CD4-positive, alpha-beta T cell treated with Interleukin-4 for 4 hours (primary cell): Measurements from ENCODE around the gene PUS3.

Experiments used
- DNase-seq: peaks from one replicate; pipeline ENCODE4 v3.0.0-alpha.2; 2020

Gene PUS3

DNA sequence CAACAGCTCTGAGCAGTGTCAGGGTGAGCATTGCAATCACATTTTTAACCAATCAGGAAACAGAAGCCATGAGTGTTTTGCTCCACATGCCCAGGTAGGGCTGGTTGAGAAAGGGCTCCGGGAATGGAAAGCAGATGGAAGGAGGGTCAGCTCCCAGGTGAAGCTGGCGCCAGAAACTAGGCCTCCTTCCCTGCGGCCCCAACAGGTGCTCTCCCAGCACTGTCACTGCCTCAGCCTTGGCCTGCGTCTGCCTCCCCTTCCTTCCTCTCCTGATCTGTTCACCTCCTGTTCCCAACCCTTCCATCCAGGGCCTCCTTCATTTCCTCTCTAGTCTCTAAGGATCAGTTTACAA is 38.2 kb upstream of the PUS3 start:
- DNase-seq, result no peak

DNA sequence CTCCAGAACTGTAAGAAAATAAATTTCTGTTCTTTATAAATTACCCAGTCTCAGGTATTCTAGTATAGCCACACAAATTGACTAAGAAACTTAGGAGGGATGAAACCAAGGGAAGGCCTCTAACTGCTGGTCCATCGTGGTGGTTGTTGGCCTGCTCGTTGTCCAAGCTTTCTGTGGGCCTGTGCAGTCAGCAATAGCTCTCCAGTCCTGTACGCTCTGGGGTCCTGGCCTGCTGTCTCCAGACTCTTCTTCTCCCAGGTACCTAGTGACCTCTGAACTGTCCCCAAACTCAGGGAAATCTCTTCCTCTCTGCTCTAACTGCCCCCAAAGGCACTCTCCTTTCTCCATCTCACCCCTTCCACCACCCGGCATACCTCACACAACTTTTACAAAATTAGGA is 37.1 kb upstream of the PUS3 start:
- no peak for DNase-seq

DNA sequence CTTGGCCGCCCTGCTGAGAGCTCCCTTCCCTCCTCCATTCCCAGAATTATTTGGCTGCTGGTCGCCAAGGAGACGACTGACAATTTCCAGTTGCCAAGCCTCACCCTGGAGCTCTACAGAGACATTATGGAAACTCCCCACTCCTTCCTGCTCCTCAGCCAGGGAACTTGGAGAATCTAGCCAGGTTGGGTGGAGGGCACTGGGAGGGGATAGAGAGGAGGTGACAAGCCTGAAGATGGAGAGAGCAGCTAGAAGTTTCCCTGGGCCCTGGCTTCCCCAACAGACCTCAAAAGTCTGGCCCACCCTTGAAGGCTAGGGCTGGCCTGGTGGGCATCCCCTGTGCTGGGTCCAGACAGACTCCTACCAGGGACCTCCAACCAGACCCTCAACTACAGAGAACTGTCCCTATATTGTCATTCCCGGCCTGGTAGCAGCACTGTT is 36.1 kb upstream of the PUS3 start:
- DNase-seq, result no peak

DNA sequence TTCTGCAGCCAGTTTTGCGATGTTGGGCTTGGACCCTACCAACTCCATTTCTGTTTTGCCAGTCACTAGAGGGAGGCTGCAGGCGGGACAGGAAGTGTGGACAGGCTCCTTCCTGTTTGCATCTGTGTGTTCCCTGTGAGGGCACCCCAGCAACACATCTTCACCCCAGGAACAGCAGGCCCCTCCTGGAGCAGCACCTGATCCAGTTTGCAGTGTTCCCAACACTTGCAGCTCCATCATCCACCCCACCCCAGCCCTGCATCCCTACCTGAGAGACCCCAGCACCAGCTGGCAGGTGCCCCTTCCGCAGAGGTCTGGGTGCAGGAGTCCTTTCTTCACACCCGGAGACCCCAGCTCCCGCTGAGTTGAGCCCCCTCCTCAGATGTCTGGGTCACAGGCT is 35.4 kb upstream of the PUS3 start:
- DNase-seq, result no peak

DNA sequence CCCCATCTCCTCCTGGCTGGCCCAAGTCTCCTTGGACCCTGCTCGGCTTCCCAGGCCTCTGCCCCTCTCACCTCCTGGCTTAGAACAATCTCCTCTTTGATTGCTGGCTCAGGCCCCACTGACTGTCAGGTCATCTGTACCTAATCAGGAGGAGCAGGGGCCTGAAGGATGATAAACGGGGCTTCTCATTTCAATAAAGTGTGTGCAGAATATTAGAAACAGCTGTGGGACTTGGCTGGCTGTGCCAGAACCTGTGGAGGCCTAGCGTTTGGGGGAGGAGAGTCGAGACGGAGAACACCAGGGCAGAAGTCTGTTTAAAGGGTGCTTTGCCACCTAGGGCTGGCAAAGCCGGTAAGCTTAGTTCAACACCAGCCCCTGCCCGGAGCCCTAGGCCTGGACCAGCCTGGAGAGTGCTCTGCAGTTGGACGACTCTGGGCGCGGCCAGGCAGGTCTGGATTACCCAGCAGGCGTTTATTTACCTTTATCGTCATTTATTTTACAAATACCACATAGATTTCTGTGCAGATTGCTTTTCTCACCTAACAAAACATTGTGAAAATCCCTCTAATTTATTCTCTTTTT is 32.7 kb upstream of the PUS3 start:
- no peak for DNase-seq

DNA sequence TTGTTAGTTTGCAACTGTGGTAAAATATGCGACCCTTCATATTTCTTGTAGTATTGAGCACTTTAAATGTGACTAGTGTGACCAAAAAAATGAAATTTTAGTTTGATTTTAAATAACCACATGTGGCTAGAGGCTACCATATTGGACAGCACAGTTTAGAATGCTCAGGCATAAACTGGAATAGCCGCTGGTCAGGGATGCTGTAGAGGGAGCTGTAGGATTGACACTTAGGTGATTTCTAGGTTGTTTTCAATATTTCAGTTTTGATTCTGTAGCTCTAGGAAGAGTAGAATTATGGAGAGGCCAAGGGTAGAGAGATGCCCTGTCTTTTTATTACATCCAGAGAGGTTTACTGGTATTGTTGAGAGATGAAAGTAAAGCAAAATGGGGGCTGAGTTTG is 32.0 kb upstream of the PUS3 start:
- no peak for DNase-seq

DNA sequence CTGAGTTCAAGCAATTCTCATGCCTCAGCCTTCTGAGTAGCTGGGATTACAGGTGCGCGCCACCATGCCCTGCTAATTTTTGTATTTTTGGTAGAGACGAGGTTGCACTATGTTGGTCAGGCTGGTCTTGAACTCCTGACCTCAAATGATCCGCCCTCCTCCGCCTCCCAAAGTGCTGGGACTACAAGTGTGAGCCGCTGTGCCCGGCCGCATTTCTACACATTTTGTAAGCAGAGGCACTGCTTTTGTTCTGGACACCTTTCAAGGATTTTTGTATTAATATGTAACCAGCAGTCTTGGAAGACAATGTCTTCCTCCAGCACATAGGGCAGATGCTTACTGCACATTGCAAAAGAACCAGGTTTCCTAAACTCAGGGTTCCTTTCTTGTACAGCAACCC is 31.5 kb upstream of the PUS3 start:
- no peak for DNase-seq

DNA sequence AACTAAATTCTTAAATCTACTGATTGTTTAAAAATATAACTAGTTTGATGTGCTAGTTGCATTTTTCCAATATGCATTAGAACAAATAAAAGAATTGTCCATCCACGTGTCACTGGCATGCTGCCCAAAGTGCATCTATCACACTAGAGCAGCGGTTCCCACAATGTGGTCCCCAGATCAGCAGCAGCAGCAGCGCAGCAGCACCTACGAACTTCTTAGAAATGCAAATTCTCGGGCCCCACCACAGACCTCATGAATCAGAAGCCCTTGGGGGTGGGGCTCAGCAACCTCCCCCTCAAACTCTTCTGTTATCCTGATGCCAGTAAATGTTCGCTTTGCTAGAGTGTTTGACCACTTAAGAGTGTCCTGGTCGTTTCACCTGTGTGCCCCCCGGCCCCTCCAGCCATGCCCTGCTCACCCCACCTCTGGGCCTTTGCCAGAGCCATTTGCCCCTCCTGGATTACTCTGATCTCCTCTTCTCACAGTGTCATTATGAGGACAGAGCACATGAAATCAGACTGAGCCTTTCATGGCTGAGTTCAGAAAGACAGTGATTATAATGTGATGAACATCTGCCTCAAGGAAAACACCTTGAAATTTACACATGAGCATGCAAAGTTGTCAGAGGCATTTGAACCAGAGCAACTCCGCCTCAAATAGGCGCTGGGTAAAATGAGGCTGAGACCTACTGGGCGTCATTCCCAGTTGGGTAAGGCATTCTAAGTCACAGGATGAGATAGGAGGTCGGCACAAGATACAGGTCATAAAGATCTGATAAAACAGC is 30.2 kb upstream of the PUS3 start:
- no peak for DNase-seq

DNA sequence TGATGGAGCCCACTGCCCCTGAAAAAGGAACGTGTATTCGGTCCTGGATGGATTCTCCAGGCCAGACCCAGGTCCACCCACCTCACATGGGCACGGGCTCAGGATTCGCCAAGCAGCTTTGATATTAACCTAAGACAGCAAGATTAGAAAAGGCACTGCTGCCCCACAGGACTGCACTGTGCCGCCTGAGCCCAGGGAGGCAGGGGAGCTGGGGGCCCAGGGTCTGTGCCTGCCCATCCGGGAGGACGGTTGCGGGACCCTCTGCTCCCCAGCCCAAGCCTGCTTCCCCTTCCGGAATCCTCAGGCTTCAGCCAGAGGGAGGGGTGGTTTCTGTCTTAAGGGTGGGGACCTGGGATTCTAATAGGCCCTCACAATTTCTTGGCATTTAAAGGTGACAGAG is 29.3 kb upstream of the PUS3 start:
- DNase-seq, result no peak

DNA sequence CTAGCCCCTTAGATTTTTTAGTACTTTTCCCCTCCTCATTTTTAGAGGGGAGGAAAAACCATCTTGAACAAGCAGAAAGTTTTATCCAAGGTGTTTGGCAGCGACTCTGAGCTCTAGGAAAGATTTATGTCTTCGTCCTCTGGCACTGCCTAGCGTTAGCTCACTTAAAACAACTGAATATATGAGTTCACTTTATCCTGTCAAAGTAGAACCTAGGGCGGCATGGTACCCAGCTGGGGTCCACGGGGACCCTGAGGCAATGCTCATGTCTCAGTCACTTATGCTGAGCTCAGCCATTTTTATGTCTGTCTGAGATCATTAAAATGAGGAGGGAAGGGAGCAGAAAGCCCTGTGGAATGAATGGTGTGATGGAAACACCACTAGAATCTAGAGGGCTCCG is 28.7 kb upstream of the PUS3 start:
- DNase-seq, result no peak

DNA sequence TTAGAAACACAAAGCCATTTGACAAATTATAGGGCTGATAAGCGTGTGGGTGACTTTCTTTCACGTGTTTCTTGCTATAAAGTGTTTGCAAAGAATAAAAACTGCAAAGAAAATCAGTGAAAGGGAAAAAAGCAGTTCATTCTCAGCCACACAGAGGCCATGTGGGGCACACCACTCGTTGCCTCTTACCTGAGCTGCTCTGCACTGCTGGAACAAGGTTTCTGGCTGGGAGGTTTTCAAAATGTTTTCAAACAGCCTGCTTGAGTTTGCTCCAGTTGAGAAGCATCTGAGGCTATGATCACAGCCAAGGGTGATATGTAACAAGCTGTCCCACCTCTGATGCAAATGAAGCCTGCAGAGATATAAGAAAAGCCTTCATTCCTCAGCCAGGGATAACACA is 28.1 kb upstream of the PUS3 start:
- DNase-seq, result no peak

DNA sequence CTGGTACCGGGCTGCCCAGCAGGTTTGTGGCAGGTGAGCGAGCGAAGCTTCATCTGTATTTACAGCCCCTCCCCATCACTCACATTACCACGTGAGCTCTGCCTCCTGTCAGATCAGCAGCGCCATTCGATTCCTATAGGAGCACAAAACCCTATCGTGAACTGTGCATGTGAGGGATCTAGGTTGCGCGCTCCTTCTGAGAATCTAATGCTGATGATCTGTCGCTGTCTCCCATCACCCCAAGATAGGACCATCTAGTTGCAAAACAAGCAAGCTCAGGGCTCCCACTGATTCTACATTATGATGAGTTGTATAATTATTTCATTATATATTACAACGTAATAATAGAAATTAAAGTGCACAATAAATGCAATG is 27.1 kb upstream of the PUS3 start:
- no peak for DNase-seq

DNA sequence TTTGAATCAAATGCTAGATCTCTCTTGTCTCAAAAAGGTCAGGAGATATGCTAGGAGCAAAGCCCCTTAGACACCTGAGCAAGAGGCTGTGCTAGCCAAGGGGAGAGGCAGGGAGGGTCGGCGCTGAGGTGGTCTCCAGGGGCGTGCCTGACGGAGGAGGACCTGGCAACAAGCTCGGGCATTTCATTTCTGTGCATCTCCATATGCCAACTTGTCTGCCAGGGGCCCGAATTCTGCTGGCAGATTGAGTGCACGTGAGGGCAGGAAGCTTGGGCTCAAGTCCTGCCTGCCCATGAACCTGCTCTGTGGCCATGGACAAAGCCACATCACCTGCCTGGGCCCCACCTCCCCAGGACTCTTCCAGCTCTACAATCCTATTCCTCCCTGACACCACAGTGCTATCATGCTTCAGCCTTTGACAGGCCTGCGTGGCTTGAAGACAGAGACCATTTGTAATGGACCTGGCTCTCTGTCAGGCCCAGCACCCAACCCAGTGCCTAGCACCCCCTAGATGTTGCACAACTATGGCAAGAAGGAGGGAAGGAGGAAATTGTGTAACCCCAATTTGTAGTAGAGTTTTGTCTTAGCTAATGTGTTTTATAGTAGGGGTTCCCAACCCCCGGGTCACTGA is 26.6 kb upstream of the PUS3 start:
- DNase-seq, result no peak

DNA sequence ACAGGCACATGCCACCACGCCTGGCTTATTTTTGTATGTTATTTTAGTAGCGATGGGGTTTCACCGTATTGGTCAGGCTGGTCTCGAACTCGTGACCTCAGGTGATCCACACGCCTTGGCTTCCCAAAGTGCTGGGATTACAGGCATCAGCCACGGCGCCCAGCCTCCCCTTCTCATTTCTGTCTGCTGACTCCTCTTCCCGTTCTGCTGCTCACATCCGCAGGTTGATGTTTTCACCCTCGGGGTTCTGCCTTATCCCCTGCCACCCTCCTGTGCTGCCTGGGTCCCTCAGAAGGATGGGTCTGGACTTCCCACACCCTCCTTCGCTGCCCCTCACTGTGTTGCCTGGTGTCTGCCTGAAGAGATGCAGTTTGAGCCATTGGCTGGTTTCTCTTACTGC is 23.7 kb upstream of the PUS3 start:
- DNase-seq, result no peak

DNA sequence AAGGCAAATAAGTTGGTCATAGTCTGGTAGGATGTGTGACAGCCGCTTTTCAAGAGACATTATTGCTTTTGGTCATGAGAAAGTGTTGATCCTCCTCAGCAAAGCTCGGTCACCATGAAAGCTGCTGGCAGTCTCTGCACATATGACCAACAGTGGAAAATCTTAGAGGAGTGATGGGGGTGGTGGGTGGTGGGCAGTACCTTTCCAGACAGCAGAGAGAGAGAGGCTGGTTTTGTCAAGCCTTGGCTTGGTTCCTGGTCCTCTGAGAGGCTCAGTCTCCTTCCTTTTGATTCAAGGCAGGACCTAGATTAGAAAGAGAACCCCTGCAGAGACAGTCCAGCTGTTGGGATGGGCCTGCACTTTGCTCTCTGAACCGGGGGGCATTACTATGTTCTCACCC is 22.8 kb upstream of the PUS3 start:
- DNase-seq, result no peak

DNA sequence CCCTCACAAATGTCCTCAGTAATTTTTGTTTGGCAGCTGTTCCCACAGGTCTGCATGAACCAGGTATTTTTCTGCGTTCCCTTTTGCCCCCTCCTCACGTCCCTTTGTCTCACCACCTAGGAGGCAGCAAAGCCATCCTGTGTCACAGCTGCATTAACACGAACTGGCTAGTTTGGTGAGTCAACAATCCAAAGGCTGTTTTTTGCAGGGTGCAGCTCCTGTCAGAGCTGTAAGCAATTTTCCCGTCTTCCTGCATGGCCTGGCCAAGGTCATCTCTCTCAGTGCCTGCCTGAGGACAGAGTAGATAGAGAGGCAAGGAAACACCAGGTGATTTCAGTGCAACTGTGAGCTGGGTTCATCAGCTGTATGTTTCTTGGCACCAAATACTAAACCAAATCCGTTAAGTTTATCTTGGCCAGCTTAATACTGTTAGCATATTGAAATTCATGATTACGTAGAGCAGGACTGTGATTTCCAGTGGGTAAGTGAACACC is 22.3 kb upstream of the PUS3 start:
- no peak for DNase-seq

DNA sequence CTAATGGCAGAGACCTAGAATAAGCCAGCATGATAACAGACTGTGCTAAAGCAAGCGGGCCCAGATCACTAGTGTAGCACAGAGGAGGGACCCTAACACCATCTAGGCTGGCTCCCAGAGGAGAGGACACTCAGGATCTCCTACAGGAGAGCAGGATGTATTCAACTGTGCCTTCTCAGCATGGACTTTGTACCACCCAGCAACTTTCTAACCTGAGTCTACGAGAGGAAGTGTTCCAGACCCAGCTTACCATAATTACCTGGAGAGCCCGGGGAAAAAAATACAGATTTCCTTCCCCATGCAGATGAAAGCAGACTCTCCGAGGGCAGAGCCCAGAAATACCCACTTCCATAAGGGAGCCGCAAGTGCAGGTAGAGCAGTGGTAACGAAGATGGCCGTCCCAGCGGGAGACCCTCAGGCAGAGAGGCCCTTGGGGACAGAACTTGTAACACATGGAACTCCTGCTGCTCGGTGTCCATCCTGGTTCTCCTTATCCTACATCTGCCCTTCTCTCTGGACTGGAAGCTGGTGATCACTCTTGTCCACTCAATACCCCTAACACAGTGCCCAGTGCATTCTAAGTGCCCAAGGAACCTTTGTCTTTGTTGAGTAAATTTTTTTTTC is 21.5 kb upstream of the PUS3 start:
- no peak for DNase-seq

DNA sequence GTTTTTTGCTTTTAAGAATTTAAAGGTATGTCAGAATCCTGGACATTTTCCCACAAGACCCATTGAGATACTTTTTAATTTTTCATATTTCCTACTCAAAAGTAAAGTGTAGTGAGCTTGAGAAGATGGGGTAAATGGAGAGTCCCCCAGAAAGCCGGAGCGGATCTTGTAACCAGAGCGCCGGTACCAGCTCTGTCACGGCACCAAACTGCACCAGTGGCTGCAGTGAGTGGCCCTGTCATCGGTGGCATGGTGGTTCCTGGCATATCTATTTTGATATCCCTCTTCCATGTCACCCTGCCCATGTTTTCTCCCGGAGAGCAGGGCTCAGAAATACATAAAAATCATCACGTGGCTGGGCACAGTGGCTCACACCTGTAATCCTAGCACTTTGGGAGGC is 20.6 kb upstream of the PUS3 start:
- DNase-seq, result no peak

DNA sequence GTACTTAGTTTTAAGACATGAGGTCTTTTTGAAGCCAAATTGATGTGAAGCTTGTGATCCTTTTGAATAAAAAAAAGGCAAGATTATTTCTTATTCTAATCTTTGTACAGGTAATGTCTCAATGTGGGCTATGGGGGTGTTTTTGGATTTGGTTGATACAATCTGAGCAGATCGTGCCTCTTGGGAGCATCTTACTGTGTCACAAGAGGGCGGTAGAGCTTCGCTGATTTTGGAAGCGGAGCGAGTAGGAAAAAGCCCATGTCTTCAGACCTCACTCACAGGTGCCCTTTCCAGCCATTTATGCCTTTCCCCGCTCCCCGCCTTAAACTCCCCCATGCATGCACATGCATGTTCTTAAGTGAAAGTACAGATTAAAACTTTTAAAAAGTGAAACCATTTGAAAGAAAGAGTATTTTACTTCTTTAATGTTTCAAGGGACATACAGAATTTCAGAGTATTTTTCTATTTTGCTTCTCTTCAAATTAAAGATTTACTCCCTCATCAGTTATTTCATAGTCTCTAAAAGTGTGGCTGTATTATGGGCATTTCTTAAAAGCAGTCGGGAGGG is 20.1 kb upstream of the PUS3 start:
- DNase-seq, result peak; percentile 58

DNA sequence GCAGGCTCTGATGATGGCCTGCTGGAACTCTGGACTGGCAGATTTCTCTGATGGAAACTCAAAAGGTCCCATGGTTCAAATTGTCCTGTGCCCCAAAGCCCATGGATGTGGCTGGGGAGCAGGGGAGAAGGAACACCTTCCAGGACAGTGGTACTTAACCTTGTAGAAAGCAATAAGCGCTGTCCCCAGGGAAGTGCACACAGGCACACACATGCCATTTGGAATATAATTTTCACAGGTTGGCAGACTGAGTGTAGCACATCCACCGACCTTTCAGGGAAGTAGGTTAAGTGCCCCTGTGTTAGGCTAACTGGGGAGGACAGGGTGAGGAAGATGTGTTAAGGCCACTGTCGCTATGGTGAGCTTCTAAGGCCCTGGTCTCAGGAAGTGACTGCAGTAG is 19.1 kb upstream of the PUS3 start:
- no peak for DNase-seq

DNA sequence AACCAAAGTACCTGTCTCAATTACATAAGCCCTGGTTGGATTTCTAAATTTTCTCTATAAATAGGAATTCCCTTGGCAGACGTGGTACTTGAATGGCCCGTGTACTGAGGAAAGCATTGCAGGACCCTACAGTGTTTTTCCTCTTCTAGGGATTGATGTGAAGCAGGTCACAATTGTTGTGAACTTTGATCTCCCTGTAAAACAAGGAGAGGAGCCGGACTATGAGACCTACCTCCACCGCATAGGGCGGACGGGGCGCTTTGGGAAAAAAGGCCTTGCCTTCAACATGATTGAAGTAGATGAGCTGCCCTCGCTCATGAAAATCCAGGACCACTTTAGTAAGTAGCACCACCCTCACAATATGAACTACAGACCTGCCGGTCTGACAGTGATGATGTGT is 18.0 kb upstream of the PUS3 start:
- DNase-seq, result no peak

DNA sequence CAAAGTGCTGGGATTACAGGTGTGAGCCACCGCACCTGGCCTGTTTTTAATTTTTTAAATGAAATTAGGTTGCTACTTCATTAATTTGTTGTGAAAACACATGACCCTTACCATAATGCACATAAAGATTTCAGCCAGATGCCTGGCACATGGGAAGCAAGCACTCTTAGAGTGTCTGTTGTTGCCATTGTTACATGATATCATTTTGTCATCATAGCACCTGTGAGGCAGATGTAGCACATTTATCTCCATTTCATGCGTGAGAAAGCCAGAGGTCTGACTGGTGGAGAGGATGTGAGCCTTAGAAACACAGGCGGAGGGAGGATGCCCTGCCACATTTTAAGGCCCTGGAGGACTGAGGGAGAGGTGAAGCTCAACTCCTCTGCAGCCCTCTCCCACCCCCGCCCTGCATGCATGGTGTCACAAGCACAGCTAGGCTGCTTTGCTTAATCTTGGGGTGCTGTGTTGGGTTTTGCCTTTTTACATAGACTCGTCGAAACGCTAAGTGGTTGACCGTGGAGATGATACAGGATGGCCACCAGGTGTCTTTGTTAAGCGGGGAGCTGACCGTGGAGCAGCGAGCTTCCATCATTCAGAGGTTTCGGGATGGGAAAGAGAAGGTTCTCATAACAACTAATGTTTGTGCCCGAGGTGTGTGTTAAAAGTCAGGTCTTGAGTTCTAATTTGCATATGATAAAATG is 15.3 kb upstream of the PUS3 start:
- no peak for DNase-seq

DNA sequence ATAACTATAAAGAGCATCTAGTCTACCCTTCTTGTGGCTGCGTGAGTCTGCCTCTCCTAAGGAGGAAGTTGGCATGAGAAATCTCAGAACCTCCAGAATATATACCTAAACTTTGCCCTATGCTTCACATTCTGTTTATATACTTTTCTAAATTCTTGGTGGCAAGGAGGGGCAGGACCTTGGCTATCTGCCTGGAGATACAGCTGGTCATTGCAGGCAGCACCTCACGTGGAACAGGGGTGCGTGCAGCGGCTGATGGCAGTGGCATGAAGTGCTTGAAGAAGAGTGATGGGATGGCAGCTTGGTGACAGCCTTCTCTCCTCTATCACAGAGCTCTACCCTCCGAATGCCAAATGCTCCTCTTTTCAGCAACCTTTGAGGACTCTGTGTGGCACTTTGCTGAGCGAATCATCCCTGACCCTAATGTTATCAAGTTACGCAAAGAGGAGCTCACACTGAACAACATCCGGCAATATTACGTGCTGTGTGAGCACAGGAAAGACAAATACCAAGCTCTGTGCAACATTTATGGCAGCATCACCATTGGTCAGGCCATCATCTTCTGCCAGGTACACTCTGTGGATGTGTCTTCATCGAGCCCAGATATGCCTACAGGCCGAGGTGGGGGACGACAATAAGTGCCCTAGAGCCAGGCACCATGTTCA is 13.8 kb upstream of the PUS3 start:
- DNase-seq, result no peak
